NOMO-1 (cell line): ENCODE results near the gene ZNF575.

Source experiments
- DNase-seq, 2 experiments: peaks; one replicate each; lab custom pipeline; 2025; ENCODE audit not compliant: unreplicated experiment in 2 of 2; lab: John Stamatoyannopoulos, UW

The ZNF575 gene, protein sequence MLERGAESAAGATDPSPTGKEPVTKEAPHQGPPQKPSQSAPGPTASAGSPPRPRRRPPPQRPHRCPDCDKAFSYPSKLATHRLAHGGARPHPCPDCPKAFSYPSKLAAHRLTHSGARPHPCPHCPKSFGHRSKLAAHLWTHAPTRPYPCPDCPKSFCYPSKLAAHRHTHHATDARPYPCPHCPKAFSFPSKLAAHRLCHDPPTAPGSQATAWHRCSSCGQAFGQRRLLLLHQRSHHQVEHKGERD

DNA sequence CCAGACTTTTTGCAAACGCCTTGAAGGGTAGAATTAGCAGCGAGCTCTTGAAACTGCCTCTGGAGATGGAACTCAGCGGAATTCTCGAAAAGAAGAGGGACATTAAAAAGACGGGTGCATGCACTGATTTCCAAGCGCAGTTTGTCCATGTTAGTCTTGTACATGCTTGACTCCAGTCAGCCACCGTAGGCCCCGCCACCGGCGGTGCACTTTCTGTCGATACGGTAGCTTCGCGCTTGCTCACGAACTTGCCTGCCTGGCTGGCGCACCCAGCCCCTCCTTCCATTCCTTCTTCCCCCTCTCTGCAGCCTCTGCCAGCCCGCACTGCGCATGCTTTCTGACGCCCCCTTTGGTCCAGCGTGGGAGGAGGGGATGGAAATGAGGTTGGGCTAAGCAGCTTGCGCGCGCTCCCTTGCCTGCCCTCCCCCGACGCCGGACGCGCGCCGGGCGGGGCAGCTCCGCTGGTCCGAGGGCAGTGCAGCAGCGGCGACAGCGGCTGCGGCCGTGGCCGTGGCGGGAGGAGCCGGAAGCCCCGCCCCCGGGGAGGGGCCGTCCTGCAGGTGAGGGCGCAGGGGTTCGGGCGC, at the start of gene ZNF575:
Gene ZNF575, plus strand, starts transcription at position 227 of the 584 bp plus-strand sequence. CDS start 1,235 bp downstream, outside the sequence.
- DNase-seq, result peak; percentile 87 to 88

DNA sequence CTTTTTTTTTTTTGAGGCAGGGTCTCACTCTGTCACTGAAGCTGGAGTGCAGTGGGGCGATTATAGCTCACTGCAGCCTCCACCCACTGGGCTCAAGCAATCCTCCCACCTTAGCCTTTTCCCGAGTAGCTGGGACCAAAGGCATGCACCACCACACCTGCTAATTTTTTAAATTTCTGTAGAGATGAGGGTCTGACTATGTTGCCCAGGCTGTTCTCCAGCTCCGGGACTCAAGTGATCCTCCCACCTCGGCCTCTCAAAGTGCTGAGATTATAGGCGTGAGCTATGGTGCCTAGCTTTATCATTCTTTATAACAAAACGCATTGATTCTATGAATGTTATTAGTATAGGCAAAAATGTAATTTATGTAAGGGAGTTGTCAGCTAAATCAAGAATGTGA, 49.7 kb upstream of the ZNF575 start:
- DNase-seq, result no peak

DNA sequence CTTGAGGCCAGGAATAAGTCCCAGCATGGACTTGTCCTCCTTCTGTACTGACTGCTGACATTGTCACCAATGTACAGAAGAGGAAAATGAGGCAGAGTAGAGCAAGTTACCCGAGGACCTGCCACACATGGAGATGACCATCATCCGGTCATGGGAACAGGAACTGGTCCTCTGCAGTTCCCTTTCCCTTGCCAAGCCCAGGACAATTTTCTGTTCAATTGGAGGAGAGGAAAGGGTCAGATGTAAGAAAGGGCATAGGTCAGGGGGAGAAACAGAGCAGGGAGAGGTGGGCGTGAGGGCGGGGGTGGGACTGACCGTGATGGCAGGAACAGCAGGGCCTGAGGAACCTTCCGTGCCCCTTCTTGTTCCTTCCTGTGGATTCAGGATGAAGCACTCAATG, 47.0 kb upstream of the ZNF575 start:
- no peak for DNase-seq

DNA sequence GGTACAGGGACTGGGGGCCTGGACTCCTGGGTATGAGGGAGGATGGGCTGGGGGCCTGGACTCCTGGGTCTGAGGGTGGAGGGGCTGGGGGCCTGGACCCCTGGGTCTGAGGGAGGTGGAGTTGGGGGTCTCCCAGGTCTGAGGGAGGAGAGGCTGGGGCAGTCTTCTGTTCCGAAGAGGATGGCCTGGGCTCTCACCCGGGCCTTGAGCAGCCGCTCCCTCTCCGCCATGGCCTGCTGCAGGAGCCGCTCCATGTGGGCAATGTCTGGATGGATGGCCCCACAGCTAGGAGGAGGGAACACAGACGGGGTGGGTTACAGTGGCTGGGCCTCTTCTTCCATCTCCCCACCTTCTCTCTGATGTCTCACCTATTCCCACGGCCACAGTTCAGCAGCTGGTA, 46.6 kb upstream of the ZNF575 start:
- no peak for DNase-seq

DNA sequence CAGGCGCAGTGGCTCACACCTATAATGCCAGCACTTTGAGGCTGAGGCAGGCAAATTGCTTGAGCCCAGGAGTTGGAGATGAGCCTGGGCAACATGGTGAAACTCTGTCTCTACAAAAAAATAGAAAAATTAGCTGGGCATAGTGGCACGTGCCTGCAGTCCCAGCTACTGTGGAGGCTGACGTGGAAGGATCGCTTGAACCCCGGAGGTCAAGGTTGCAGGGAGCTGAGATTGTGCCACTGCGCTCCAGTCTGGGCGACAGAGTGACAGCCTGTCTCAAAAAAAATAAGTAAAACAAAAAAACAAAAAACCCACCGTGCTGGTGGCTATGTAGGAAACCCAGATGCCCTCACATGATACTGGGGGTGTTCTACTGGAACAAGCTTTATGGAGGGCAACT, 44.8 kb upstream of the ZNF575 start:
- DNase-seq, result no peak

DNA sequence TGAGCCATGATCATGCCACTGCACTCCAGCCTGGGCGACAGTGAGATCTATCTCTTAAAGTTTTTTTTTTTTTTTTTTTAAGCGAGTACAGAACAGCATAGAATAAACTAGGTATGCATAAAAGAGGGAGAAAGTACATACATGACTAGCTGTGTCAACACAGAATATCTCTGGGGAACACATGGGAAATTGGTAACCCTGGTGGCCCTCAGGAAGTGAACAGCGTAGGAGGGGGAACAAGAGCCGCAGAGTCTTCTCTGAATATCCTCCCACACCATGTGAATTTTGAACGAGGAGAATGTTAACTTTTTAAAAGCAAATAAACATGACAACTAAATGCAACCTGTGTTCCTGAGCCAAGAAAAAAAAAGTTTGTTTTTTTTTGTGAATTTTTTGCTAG, 43.7 kb upstream of the ZNF575 start:
- no peak for DNase-seq

DNA sequence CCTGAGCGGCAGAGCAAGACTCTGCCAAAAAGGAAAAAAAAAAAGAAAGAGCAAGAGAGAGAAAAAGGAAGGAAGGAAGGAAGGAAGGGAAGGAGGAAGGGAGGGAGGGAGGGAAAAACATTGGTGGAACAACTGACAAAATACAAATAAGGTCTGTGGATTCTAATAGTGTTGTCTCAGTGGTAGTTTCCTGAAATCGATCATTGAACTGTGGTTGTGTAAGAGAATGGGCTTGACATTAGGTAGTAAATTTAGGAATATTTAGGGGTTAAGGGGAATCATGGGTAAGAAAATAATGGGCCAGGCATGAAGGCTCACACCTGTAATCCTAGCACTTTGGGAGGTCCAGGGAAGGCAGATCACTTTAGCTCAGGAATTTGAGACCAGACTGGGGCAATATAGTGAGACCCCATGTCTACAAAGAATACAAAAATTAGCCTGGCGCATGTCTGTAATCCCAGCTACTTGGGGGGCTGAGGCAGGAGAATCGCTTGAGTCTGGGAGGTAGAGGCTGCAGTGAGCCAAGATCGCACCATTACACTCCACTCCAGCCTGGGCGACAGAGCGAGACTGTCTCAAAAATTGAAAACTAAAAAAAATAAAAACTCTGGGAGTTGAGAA, 42.9 kb upstream of the ZNF575 start:
- no peak for DNase-seq

DNA sequence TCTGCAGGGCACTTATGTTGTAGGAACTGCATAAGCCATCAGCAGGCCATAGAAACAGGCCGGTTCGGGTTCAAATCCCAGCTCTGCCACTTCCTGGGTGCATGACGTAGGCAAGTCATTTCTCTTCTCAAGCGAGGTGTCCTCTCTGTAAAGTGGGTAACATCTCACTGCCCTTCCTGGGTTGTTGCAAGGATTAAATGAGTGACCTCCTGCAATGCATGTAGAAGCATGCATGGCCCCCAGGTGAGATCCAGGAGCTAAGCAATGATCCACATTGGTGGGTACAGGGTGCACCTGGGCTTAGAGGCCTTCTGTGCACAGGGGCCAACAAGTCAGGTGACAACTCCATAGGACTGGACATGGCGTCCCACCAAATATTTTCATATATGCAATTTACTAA, 42.2 kb upstream of the ZNF575 start:
- DNase-seq, result no peak

DNA sequence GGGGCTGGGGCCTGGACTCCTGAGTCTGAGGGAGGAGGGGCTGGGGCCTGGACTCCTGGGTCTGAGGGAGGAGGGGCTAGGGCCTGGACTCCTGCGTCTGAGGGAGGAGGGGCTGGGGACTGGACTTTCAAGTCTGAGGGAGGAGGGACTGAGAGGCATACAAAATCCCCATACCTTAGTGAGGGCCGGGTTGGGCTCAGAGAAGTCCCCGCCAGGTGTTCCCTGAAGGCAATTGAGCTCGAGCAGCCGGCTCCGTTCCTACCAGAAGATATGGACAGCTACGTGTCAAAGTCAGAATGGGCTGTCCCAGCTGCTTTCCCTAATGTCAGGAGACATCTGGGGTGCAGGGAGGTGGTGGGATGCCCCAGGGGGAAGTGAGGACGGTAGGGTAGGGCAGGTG, 37.9 kb upstream of the ZNF575 start:
- no peak for DNase-seq

DNA sequence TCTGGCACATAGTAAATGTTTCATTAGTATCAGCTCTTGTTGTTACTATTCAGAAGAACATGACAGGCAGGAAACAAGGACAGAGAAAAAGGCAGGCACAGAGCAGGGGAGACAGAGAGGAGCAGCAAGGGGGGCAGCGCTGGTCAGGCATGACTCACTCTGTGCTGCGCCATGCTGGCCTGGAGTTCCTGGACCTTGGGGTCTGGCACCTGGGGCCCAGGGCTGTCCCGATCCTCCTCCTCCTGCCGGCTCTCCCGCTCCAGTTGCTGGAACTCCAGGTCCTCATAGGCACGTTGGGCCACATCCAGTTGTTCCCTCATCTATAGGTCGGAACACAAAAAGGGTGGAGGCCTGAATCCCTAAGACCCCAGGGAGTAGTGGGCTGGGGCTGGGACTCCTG, 36.0 kb upstream of the ZNF575 start:
- DNase-seq, result no peak

DNA sequence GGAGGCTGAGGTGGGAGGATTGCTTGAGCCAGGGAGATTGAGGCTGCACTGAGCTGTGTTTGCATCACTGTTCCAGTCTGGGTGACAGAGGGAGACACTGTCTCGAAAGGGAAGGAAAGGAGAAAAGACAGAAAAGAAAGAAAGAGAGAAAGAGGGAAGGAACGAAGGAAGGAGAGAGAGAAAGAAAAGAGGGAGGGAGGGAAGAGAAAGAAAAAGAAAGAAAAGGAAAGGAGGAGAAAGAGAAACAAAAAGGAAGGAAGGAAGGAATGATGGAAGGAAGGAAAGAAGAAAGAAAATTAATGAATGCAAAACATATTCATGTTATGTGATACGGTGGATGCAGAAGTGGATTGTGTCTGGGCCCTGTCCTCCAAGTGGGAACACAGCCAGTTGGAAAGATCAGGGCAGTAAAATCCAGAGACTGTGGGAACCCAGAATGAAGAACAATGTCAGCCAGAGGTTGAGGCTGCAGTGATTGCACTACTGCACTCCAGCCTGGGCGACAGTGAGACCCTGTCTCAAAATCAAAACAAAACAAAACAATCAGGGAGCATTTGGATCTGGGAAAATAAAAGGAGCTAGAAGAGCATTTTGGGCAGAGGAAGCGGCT, 34.6 kb upstream of the ZNF575 start:
- no peak for DNase-seq

DNA sequence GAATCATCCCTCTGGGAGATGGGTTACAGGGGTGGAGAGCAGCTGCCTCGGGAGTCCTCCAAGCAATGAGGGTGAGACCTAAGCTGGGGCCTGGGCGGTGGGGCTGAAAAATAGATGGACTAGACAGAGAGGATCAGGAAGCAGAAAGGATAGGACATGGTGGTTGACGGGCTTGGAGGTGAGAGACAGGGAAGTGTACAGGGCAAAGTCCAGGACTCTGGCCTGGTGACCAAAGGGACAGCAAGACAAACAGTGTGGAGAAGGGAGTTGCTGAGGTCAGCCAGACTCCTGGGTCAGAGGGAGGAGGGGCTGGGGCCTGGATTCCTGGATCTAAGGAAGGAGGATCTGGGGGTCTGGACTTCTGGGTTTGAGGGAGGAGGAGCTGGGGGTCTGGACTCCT, 33.9 kb upstream of the ZNF575 start:
- DNase-seq, result no peak

DNA sequence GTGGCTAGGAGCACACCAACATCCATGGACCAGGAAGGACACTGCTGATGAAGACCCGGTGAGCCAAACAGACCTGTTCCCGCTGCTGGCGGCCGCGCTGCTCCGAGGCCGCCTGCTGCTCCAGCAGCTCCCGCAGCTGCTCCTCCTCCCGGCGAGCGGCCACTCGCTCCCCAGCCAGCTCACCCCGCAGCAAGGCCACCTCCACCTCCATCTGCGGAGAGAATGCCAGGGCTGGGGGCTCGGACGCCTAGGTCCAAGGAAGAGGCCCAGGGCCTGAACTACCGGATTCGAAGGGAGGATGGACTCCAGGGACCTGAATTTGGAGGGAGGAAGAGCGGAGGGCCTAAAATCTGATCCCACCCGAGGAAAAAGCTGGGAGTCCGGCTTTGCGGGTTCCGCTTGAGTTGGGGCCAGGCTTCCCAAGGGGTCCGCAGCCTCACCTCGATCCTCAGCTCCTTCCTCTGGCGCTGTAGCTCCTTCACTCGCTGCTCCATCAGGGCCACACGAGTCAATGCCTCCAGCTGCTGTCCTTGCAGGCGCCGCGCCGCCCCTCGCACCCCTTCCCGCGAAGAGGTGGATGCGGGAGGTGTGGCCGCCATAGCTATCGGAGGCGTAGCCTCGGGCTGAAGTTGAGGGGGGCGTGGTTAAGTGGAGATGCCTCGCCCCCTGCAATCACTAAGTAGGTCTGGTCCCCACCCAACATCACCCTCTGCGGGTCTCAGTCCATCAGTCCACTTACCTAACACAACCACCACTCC, 31.1 kb upstream of the ZNF575 start:
- DNase-seq, result no peak

DNA sequence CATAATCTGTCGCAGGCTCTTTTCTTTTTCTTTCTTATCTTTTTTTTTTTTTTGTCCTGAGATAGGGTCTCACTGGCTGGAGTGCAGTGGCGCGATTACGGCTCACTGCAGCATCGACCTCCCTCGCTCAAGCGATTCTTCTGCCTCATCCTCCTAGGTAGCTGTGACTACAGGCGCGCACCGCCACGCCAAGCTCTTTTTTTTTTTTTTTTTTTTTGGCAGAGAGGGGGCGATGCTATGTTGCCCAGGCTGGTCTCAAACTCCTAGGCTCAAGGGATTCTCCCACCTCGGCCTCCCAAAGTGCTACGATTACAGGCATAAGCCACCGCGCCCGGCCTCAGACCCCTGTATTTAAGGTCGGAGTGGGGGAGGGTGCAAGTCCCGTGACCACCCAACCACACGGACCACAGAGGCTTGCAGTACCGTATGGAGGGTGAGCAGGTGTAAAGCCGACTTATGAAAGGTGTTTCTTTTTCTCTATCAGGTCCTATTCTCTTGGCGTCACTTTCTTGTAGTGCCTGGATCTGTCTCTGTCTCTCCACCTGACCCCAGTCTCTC, 30.5 kb upstream of the ZNF575 start:
- no peak for DNase-seq

DNA sequence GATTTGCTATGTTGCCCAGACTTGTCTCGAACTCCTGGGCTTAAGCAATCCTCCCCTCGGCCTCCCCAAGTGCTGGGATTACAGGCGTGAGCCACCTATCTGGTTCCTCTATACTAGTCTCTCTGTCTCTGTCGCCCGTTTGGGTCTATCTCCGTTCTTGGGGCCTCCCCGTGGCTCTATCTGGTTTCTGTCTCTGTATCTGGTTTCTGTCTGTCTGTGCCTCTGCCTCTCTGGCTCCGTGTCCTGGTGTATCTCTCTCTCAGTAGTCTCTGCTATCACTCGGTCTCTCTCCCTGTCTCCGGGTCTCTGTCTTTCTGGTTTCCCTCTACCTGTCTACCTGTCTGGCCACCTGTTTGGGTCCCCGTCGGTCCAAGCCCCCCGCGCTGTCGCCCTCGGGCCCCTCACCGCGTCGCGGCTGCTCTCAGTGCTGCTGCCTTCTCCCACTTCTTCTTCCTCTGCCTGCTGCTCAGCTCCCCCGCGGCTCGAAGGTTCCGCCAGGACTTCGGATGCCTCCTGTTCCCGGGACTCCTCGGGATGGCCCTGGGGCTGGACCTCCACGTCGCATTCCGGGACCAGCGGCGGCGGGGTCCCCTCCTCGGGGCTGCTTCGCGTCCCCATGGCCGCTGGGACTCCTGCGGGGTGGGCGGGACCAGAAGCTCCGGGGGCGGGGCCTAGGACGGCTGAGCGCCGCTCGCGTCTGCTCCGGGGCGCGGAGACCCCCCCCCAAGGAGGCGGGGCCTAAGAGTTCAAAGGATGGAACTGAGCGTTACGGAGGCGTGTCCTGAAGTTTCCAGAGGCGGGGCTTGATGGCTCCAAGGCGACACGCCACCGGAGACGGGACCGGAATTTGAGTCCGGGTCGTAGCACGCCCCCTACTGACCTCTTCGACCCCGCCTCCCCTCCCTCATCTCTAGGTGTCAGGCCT, 29.2 kb upstream of the ZNF575 start:
- peak; percentile 90 to 91 for DNase-seq

DNA sequence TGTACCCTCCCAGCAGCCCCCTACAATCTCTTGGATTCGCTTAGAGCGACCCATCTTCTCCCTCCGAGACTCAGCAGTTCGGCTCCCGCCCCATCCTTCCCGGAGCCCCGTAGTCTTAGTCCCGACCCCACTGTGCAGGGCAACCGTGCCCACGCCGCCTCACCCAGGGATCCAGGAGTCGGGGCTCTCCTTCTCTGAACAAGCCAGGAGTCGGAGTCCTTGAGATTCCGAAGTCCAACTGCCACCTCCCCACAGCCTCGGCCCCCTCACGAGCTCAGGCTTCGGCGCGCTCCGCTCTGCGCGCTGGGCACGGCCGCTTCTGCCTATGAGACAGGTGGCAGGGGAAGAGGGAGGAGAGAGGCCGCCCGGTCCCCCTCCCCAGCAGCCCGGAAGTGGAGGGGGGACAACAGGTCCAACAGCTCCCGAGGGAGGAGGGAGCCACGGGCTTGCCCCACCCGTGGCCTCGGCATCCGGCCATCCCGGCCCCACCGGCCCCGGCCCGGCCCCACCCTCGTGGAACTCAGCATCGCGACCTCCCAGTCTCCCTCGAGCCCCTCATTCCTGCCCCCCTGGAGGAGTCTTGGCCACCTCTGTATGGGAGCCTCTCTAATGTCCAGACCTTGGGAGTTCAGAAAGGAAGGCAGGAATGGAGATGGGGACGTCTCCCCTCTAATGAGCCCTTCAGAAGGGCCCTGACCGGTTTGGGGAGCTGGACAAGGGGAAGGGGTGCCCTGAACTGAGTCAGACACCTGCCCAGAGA, 28.4 kb upstream of the ZNF575 start, which contains the start of gene PHLDB3:
Gene PHLDB3, minus strand, starts transcription at position 321 of the 760 bp plus-strand sequence. CDS start 628 bp downstream, outside the sequence.
- DNase-seq, result peak; percentile 16 to 23

DNA sequence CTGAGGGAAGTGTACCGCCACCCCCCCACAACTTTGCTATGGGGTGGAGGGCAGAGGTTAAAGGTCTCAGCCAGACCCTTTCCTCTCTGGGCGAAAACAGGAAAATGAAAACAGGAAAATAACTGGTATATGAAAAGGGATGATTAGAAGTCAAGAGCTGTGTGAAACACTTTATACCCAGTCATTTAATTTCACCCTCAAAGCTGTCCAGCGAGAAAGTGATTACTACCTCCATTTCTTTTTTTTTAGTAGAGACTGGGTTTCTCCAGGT, 27.9 kb upstream of the ZNF575 start:
- DNase-seq, result no peak

DNA sequence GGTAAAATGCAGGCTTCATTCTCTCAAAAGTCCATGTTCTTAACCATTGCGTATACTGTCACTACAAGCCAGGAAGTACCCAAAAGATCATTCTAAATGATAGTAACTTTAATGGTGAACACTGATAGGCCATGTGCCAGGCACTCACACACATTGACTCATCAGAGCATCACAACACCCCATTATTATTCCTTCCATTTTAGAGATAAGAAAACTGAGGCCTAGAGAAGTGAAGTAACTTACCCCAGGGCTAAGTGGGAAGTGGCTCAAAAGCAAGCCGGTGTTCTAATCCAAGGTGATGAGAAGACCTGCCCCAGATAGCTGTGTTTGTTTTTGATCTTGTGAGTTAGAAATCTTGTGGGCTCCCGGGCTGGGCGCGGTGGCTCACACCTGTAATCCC, 27.0 kb upstream of the ZNF575 start:
- no peak for DNase-seq

DNA sequence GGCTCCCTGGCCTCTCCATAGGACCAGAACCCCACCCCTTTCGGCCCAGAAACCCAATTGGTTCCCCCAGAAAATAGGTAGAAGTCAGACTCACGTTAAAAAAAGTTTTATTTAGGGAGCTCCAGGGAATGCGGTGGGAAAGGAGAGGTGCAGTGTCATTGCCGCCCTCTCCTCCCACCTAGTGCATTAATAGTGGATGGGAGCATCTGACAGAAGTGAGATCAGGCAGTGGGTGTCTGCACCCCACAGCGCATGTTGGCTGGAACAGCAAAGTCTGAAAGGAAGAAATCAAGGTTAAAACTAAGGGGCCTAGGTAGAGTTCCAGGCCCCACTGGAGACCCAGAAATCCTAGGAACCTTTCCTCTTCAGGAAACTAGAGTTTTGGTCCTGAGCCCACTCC, 26.4 kb upstream of the ZNF575 start:
- DNase-seq, result no peak
